Erythroblast (primary cell): ENCODE data around the gene ADH4.

ENCODE experiments used
- GATA1 ChIP-seq: IDR thresholded peaks from 2 replicates; pipeline ENCODE4 v1.6.1; 2011; ENCODE audit warnings: low read depth, mild to moderate bottlenecking, control low read depth, low read length, moderate library complexity
- POLR2A ChIP-seq: IDR thresholded peaks from 2 replicates; pipeline ENCODE4 v1.6.1; 2011; ENCODE audit warnings: mild to moderate bottlenecking, low read length

GRCh38 chr4:99135541-99136162, 8.4 kb downstream of the ADH4 start:
- TF ChIP-seq POLR2A = no peak
- TF ChIP-seq GATA1 = no peak
